H54 (cell line): ENCODE results near the gene PCDH10.

Experiments used
- DNase-seq: peaks from one replicate; pipeline ENCODE4 v3.0.0; 2011; ENCODE audit warnings: low spot score, mixed read lengths; ENCODE audit not compliant: insufficient read length
- FAIRE-seq: peaks from 3 replicates; lab custom pipeline; 2011; peaks lifted over from hg19 to GRCh38; lab: Jason Lieb, UNC
- POLR2A ChIP-seq: IDR thresholded peaks from 2 replicates; pipeline ENCODE4 v1.6.1; 2011; ENCODE audit warnings: low read depth, mild to moderate bottlenecking, low read length

Gene PCDH10

GRCh38 chr4:133145241-133145640 lies 3.9 kb upstream of the PCDH10 start:
- FAIRE-seq (no peak), DNase-seq (no peak)

GRCh38 chr4:133145758-133146573 lies 3.1 kb upstream of the PCDH10 start:
- no peak for TF ChIP-seq POLR2A
- DNase-seq (no peak), FAIRE-seq (no peak)

More at GRCh38 chr4:133145241-133145640, 3.9 kb upstream of the PCDH10 start:
- TF ChIP-seq POLR2A, result no peak

DNA sequence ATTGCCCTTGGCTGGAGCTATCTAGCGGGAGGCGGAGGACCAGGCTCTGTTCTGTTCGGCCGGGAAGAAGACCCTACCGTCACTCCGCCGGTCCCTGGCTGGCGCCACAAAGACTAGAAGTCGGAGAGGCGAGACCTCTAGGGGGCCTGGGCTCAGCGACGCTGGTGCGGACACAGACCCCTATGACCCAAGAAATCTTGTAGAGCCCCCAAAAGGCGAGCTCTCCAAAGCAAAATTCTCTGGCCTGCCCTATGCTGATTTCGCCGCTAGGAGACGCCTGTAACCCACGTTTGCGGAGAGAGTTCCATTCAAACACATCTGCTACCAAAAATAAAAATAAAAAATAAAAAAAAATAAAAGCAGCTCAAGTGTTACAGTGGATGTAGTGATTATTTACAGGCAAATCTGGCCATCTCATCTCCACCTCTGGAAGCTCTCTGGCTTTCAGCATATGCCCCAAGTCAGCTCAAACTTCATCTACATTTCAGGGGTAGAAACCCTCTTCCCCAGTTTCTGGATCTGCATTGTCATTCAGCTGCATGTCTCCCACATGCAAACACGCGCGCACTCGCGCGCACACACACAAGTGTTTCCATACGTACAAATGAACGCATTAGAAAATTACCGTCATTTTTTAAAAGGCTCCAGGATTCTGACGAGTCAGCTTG lies 2.4 kb upstream of the PCDH10 start:
- no peak for DNase-seq
- no peak for FAIRE-seq
- TF ChIP-seq POLR2A, result no peak

- no peak for DNase-seq
- no peak for FAIRE-seq
- TF ChIP-seq POLR2A, result 0 out of 2 replicates have a peak, but pooled peaks have one; percentile 19
These were observed 1.7 kb upstream of the PCDH10 start for GRCh38 chr4:133147286-133147821.

GRCh38 chr4:133147921-133148689 lies 989 bp upstream of the PCDH10 start:
- no peak for FAIRE-seq
- no peak for TF ChIP-seq POLR2A
- no peak for DNase-seq

- DNase-seq (no peak), FAIRE-seq (no peak)
- no peak for TF ChIP-seq POLR2A
These were observed 236 bp downstream of the PCDH10 start for GRCh38 chr4:133149364-133149695.

GRCh38 chr4:133149932-133150471 lies 908 bp downstream of the PCDH10 start:
- FAIRE-seq, result no peak
- no peak for DNase-seq
- TF ChIP-seq POLR2A, result no peak

GRCh38 chr4:133150486-133151340 lies 1.6 kb downstream of the PCDH10 start:
- DNase-seq, result no peak
- no peak for FAIRE-seq
- TF ChIP-seq POLR2A, result peak; percentile 34

DNA sequence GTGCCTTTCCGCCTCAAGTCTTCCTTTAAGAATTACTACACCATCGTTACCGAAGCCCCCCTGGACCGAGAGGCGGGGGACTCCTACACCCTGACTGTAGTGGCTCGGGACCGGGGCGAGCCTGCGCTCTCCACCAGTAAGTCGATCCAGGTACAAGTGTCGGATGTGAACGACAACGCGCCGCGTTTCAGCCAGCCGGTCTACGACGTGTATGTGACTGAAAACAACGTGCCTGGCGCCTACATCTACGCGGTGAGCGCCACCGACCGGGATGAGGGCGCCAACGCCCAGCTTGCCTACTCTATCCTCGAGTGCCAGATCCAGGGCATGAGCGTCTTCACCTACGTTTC lies 2.2 kb downstream of the PCDH10 start:
- DNase-seq (no peak), FAIRE-seq (no peak)
- TF ChIP-seq POLR2A, result no peak

GRCh38 chr4:133151691-133152329 lies 2.7 kb downstream of the PCDH10 start:
- 0 out of 2 replicates have a peak, but pooled peaks have one; percentile 32 for TF ChIP-seq POLR2A
- DNase-seq, result no peak
- no peak for FAIRE-seq

DNA sequence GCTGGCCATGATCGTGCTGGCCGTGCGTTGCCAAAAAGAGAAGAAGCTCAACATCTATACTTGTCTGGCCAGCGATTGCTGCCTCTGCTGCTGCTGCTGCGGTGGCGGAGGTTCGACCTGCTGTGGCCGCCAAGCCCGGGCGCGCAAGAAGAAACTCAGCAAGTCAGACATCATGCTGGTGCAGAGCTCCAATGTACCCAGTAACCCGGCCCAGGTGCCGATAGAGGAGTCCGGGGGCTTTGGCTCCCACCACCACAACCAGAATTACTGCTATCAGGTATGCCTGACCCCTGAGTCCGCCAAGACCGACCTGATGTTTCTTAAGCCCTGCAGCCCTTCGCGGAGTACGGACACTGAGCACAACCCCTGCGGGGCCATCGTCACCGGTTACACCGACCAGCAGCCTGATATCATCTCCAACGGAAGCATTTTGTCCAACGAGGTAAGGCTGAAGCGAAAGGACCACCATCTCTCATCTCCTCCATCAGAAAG lies 3.3 kb downstream of the PCDH10 start:
- no peak for TF ChIP-seq POLR2A
- DNase-seq (no peak), FAIRE-seq (no peak)

DNA sequence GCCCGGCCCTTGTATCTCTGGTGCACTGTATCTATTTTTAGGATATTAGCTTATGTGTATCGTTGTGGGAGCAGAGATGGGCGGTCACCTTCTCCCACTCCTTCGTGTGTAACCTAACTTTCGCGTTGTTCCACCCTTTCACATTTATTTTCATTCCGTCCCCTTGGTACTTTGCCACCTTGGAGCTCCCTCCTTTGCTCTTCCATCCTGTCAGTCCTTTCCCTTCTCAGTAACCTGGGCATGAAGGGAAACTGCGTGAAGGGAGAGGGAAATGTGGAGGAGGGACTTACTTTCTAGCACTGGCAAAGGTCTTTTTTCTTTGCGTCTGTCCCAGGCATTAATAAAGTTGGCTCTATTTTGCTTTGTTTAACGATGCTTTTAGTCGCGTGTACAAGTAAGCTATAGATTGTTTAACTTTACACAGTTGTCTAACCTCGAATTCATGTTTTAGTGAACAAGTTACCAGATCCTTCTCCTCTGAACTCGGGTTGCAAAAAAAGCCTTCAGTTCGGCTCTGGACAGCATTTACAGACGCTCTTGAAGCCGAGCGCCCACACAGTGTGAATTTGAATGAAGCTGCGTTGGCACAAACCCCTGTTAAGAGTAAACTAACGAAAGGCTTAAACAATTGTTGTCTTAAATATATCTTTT lies 3.9 kb downstream of the PCDH10 start:
- FAIRE-seq (no peak), DNase-seq (no peak)
- TF ChIP-seq POLR2A, result no peak
